SK-N-SH (cell line): ENCODE data around the gene HRH3. TPM values are rescaled to one million over a fixed set of nuclear protein-coding genes. Genes with fewer than 3 reads are reported as not detected.

Experiments used
- CTCF ChIA-PET: fragments of 300-600, 350-600 bp; formaldehyde crosslinking; extraction: SDS; loops from one replicate; lab custom pipeline; 2021; lab: Yijun Ruan, JAX
- POLR2A ChIA-PET: fragments of 350-600 bp; sonication (Branson Sonifier 250); formaldehyde crosslinking; extraction: SDS; loops from one replicate; lab custom pipeline; 2020; ENCODE audit warnings: antibody characterized with exemption, inconsistent platforms; lab: Yijun Ruan, JAX
- DNase-seq: peaks from one replicate; pipeline ENCODE4 v3.0.0; 2012
- H2AFZ ChIP-seq: fragments of 200-600 bp; sonication (generic); 2 replicates; pipeline ENCODE4 v1.8.1; 2016; ENCODE audit warnings: antibody characterized with exemption, mild to moderate bottlenecking, low read depth
- H3F3A ChIP-seq: fragments of 200-600 bp; sonication (generic); replicated peaks from 2 replicates; pipeline ENCODE3; 2016; ENCODE audit warnings: antibody characterized with exemption, mild to moderate bottlenecking; ENCODE audit not compliant: insufficient read depth
- H3K27ac ChIP-seq, 2 experiments: fragments of 200-500 bp in 1 of 2; fragments of 200-600 bp in 1 of 2; sonication (Bioruptor generic) in 1 of 2; sonication (generic), shearing (Covaris generic) in 1 of 2; 2 replicates each; pipeline versions ENCODE4 v1.5.1 to v1.6.1; 2014 to 2016; ENCODE audit warnings: low read depth in 2 of 2, inconsistent platforms in 1 of 2, low read length in 1 of 2, mild to moderate bottlenecking in 1 of 2, mixed read lengths in 1 of 2
- H3K27me3 ChIP-seq: fragments of 200-600 bp; sonication (generic), shearing (Covaris generic); 2 replicates; pipeline ENCODE4 v1.6.1; 2016; ENCODE audit warnings: mixed run types; ENCODE audit not compliant: insufficient read depth
- H3K36me3 ChIP-seq, 2 experiments: fragments of 200-500 bp in 1 of 2; fragments of 200-600 bp in 1 of 2; sonication (Bioruptor generic) in 1 of 2; sonication (generic) in 1 of 2; replicated peaks in 1 of 2; 2 replicates each; pipeline versions ENCODE3 to v1.5.1; 2014 to 2016; ENCODE audit warnings: low read length in 1 of 2, mild to moderate bottlenecking in 1 of 2; ENCODE audit not compliant: insufficient read depth in 2 of 2, control insufficient read depth in 1 of 2
- H3K4me1 ChIP-seq, 2 experiments: fragments of 200-500 bp in 1 of 2; fragments of 200-600 bp in 1 of 2; sonication (Bioruptor generic) in 1 of 2; sonication (generic), shearing (Covaris generic) in 1 of 2; 2 replicates each; pipeline versions ENCODE4 v1.5.1 to v1.6.1; 2014 to 2016; ENCODE audit warnings: low read depth in 1 of 2, low read length in 1 of 2, mixed run types in 1 of 2; ENCODE audit not compliant: insufficient read depth in 2 of 2, control insufficient read depth in 1 of 2
- H3K4me2 ChIP-seq: fragments of 200-600 bp; sonication (generic), shearing (Covaris generic); 2 replicates; pipeline ENCODE4 v1.6.1; 2017; ENCODE audit warnings: mixed run types
- H3K4me3 ChIP-seq, 2 experiments: fragments of 200-500 bp in 1 of 2; fragments of 200-600 bp in 1 of 2; sonication (Bioruptor generic) in 1 of 2; sonication (generic), shearing (Covaris generic) in 1 of 2; 2 replicates each; pipeline versions ENCODE4 v1.5.1 to v1.8.1; 2014 to 2016; ENCODE audit warnings: low read depth in 2 of 2, inconsistent platforms in 1 of 2, low read length in 1 of 2, mild to moderate bottlenecking in 1 of 2, mixed read lengths in 1 of 2, moderate library complexity in 1 of 2
- H3K79me2 ChIP-seq: fragments of 200-600 bp; sonication (generic); 2 replicates; pipeline ENCODE4 v1.8.1; 2017; ENCODE audit warnings: mild to moderate bottlenecking; ENCODE audit not compliant: insufficient read depth
- H3K9ac ChIP-seq: fragments of 200-600 bp; sonication (generic); 2 replicates; pipeline ENCODE4 v1.6.1; 2017; ENCODE audit warnings: mixed run types
- H3K9me2 ChIP-seq: fragments of 200-600 bp; sonication (generic); 2 replicates; pipeline ENCODE4 v1.6.1; 2017; ENCODE audit warnings: mixed run types
- H3K9me3 ChIP-seq: fragments of 200-600 bp; sonication (generic); 2 replicates; pipeline ENCODE4 v1.6.1; 2017; ENCODE audit warnings: mixed run types, mild to moderate bottlenecking, moderate library complexity
- H4K20me1 ChIP-seq: fragments of 200-600 bp; sonication (generic); 2 replicates; pipeline ENCODE4 v1.6.1; 2017; ENCODE audit warnings: mild to moderate bottlenecking, mixed run types; ENCODE audit not compliant: insufficient read depth
- CHD2 ChIP-seq: fragments of 150-350 bp; IDR thresholded peaks from 2 replicates; pipeline ENCODE4 v1.6.1; 2018; ENCODE audit warnings: low read length; ENCODE audit not compliant: partially characterized antibody
- EZH2phosphoT487 ChIP-seq: fragments of 200-600 bp; sonication (generic); IDR thresholded peaks from 2 replicates; pipeline ENCODE4 v1.6.1; 2017; ENCODE audit warnings: low read depth, mixed run types, mild to moderate bottlenecking, antibody characterized with exemption, moderate library complexity, borderline replicate concordance
- FOSL2 ChIP-seq: IDR thresholded peaks from 2 replicates; pipeline ENCODE4 v1.4.0; 2012; ENCODE audit warnings: low read depth, mild to moderate bottlenecking, moderate library complexity, borderline replicate concordance
- MEF2A ChIP-seq: IDR thresholded peaks from 2 replicates; pipeline ENCODE4 v1.4.0; 2012; ENCODE audit warnings: low read depth, borderline replicate concordance
- MXI1 ChIP-seq: IDR thresholded peaks from 2 replicates; pipeline ENCODE4 v1.6.1; 2012; ENCODE audit warnings: mild to moderate bottlenecking, low read depth, low read length, improper control_type of control experiment
- NFIC ChIP-seq: IDR thresholded peaks from 2 replicates; pipeline ENCODE4 v1.4.0; 2012; ENCODE audit warnings: borderline replicate concordance
- NRF1 ChIP-seq: IDR thresholded peaks from 2 replicates; pipeline ENCODE4 v1.6.1; 2012; ENCODE audit warnings: low read depth, mild to moderate bottlenecking, low read length
- RAD21 ChIP-seq: IDR thresholded peaks from 2 replicates; pipeline ENCODE4 v1.6.1; 2012; ENCODE audit warnings: mild to moderate bottlenecking, low read length
- RXRA ChIP-seq: IDR thresholded peaks from 2 replicates; pipeline ENCODE4 v1.4.0; 2012; ENCODE audit warnings: low read depth, mild to moderate bottlenecking, borderline replicate concordance
- SIN3A ChIP-seq: IDR thresholded peaks from 2 replicates; pipeline ENCODE4 v1.6.1; 2012; ENCODE audit warnings: low read depth, mild to moderate bottlenecking, low read length, moderate library complexity, borderline replicate concordance
- TAF1 ChIP-seq: IDR thresholded peaks from 2 replicates; pipeline ENCODE4 v1.6.1; 2012; ENCODE audit warnings: low read depth, mild to moderate bottlenecking, low read length, moderate library complexity, borderline replicate concordance
- TCF12 ChIP-seq: IDR thresholded peaks from 2 replicates; pipeline ENCODE4 v1.4.0; 2012
- USF2 ChIP-seq: fragments of 150-350 bp; IDR thresholded peaks from 2 replicates; pipeline ENCODE4 v1.6.1; 2017; ENCODE audit warnings: antibody characterized with exemption, low read length, low read depth, borderline replicate concordance
- YY1 ChIP-seq: IDR thresholded peaks from 2 replicates; pipeline ENCODE4 v1.4.0; 2012; ENCODE audit warnings: low read depth, mild to moderate bottlenecking
- WGBS: methylation state at CpG from one replicate; pipeline ENCODE4 v1.1.6; 2017; ENCODE audit warnings: low lambda C conversion rate; 5-methylcytosine and 5-hydroxymethylcytosine counted together
- polyA plus RNA-seq, 3 experiments: library from polyadenylated mRNA; depleted of rRNA; stranded (reverse); fragments of >200 nt; gene quantifications; 2 replicates each; pipeline ENCODE4 v1.2.3, GENCODE V29; 2012
- TF ChIP-seq, protein P1 (sequence below): IDR thresholded peaks from 2 replicates; pipeline ENCODE4 v1.4.0; 2012; ENCODE audit warnings: low read depth, borderline replicate concordance

The HRH3 gene
- polyA plus RNA-seq, 1 of the 3 experiments (the other 2 are of a cell fraction) = 0.02 TPM

DNA sequence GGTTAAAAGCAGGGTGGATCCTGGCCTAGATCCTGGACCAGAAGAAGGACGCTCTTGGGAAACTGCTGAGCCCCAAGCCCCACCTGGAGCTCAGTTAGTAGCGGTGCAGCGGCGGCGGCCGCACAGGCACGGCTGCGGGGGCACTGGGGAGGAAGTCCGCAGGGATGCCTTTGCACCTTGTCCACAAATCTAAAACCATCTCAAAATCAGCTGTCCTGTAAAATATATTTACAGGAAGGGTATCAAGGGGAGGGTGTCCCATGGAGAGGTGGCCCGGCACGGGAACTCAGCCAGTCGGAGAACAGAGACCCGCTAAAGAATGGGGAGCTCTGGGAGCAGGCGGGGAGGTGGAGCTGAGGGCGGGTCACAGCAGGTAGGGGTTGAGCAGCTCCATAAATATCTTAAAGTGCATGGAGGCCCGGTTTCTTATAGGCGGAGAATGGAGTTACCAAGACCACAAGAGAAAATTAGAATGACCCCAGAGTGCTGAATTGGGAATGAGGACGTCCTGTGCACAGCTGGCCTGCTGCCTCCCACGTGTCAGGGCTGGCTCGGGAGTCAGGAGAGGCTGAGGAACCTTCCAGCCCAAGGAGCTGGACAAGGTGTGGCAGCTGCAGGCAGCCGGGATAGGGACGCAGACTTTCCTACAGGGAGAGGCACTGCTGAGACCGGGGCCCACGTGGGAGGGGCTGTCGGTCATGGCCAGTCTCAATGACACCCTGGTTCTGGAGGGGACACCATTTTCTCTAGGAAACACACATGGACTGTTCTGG, 29.3 kb downstream of the HRH3 start:
- Histone ChIP-seq H4K20me1 (peaks cover 8% of the 10 kb centered on the region), H3K27ac (no peak overlapping the region), H3K4me1 (no peaks in the 10 kb centered on the region), H3K4me2 (no peak overlapping the region), H3F3A (peaks cover 6% of the 10 kb centered on the region)
- POLR2A ChIA-PET = no interaction called here
- TF ChIP-seq, protein P1, sequence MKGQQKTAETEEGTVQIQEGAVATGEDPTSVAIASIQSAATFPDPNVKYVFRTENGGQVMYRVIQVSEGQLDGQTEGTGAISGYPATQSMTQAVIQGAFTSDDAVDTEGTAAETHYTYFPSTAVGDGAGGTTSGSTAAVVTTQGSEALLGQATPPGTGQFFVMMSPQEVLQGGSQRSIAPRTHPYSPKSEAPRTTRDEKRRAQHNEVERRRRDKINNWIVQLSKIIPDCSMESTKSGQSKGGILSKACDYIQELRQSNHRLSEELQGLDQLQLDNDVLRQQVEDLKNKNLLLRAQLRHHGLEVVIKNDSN = no peak
- TF ChIP-seq NRF1 (no peak), EZH2phosphoT487 (no peak), RXRA (no peak), TCF12 (no peak), FOSL2 (no peak), MEF2A (no peak), MXI1 (no peak), USF2 (no peak), YY1 (no peak), SIN3A (no peak), RAD21 (no peak), CHD2 (no peak), NFIC (no peak), TAF1 (no peak)
- TF ChIP-seq, all 33 proteins: peak for 0
- WGBS = 93% methylated on average over 20 of the region's 25 CpGs
- H2AFZ ChIP-seq = no peak overlapping the region
- H3K9me3 ChIP-seq = no peaks in the 10 kb centered on the region
- no peak overlapping the region for H3K4me3 ChIP-seq
- H3K9me2 ChIP-seq = no peaks in the 10 kb centered on the region
- H3K36me3 ChIP-seq = peaks cover 15 to 31% of the 10 kb centered on the region in 2 experiments
- no peak overlapping the region for H3K9ac ChIP-seq
- H3K27me3 ChIP-seq = no peaks in the 10 kb centered on the region
- H3K79me2 ChIP-seq = peaks cover 66% of the 10 kb centered on the region
- CTCF ChIA-PET = interaction anchor here (0.8 kb wide), 1 partner anchor 171 kb away, joined by 3 read pairs; no protein-coding TSS in a partner anchor
- DNase-seq = no peak
